ENCODE data around the gene ING5. TPM values are rescaled to one million over a fixed set of nuclear protein-coding genes. Genes with fewer than 3 reads are reported as not detected.
"Not testable (repeated sequence)": the region's sequence is repeated elsewhere in the genome, so short reads cannot be mapped to it uniquely, and the experiment has no call there.

ING5 gene
- total RNA-seq, 2 donors from 2014 or later, result 21.9 to 32.7 TPM

- no peaks in the 10 kb centered on the region for H3K27me3 ChIP-seq
- H3K4me1 ChIP-seq, result no peaks in the 10 kb centered on the region
- H3K36me3 ChIP-seq, result peaks cover 17% of the 10 kb centered on the region
- no peak overlapping the region for H3K4me3 ChIP-seq
- no peaks in the 10 kb centered on the region for H3K9me3 ChIP-seq
- TF ChIP-seq CTCF (IDR thresholded peaks at IDR 0.05), result no peak
- no peak overlapping the region for H3K27ac ChIP-seq
- no peak for DNase-seq (ENCODE audit: low spot score)
These were observed 40.6 kb downstream of the ING5 start for GRCh38 chr2:241742320-241742939.

- DNase-seq (ENCODE audit: low spot score); H3K27me3 ChIP-seq: not testable (repeated sequence)
- peaks cover 17% of the 10 kb centered on the region for H3K36me3 ChIP-seq
These were observed 41.2 kb downstream of the ING5 start for GRCh38 chr2:241743008-241743407.

GRCh38 chr2:241743620-241744019 is 41.8 kb downstream of the ING5 start:
- no peak overlapping the region for H3K27ac ChIP-seq
- H3K4me3 ChIP-seq, result no peak overlapping the region
- H3K36me3 ChIP-seq, result peaks cover 17% of the 10 kb centered on the region
- H3K9me3 ChIP-seq, result no peaks in the 10 kb centered on the region
- no peak for DNase-seq (ENCODE audit: low spot score)
- no peaks in the 10 kb centered on the region for H3K4me1 ChIP-seq
- TF ChIP-seq CTCF (IDR thresholded peaks at IDR 0.05), result no peak
- no peaks in the 10 kb centered on the region for H3K27me3 ChIP-seq

More at GRCh38 chr2:241743008-241743407, 41.2 kb downstream of the ING5 start:
- H3K4me1 ChIP-seq, H3K9me3 ChIP-seq, H3K27ac ChIP-seq, H3K4me3 ChIP-seq: not testable (repeated sequence)

GRCh38 chr2:241744028-241744754 is 42.4 kb downstream of the ING5 start:
- no peaks in the 10 kb centered on the region for H3K9me3 ChIP-seq
- no peak for TF ChIP-seq CTCF (IDR thresholded peaks at IDR 0.05)
- no peaks in the 10 kb centered on the region for H3K4me1 ChIP-seq
- peaks cover 23% of the 10 kb centered on the region for H3K36me3 ChIP-seq
- no peak overlapping the region for H3K4me3 ChIP-seq
- DNase-seq (ENCODE audit: low spot score), result no peak
- no peaks in the 10 kb centered on the region for H3K27me3 ChIP-seq
- no peak overlapping the region for H3K27ac ChIP-seq

- H3K4me3 ChIP-seq, result no peak overlapping the region
- peaks cover 24% of the 10 kb centered on the region for H3K36me3 ChIP-seq
- H3K4me1 ChIP-seq, result no peaks in the 10 kb centered on the region
- TF ChIP-seq CTCF (IDR thresholded peaks at IDR 0.05), result no peak
- DNase-seq (ENCODE audit: low spot score), result no peak
- H3K9me3 ChIP-seq, result no peaks in the 10 kb centered on the region
- no peak overlapping the region for H3K27ac ChIP-seq
- no peaks in the 10 kb centered on the region for H3K27me3 ChIP-seq
These were observed 43.4 kb downstream of the ING5 start for GRCh38 chr2:241745276-241745675.

GRCh38 chr2:241746084-241746483 is 44.2 kb downstream of the ING5 start:
- Histone ChIP-seq H3K36me3 (peaks cover 24% of the 10 kb centered on the region), H3K27me3 (no peaks in the 10 kb centered on the region), H3K9me3 (no peaks in the 10 kb centered on the region), H3K4me3 (no peak overlapping the region), H3K4me1 (no peaks in the 10 kb centered on the region), H3K27ac (no peak overlapping the region)
- no peak for TF ChIP-seq CTCF (IDR thresholded peaks at IDR 0.05)
- no peak for DNase-seq (ENCODE audit: low spot score)
